Upper lobe of right lung (tissue), 1 donor: Measurements from ENCODE around the gene BRAP. TPM values are rescaled to one million over a fixed set of nuclear protein-coding genes. Genes with fewer than 3 reads are reported as not detected.
"Not testable (repeated sequence)": the region's sequence is repeated elsewhere in the genome, so short reads cannot be mapped to it uniquely, and the experiment has no call there.

Source experiments
- ATAC-seq: fragments of 200-7000 bp; cut with Tn5 transposase; one replicate; pipeline ENCODE4 v1.9.1; 2020; ENCODE audit warnings: mild to moderate bottlenecking, moderate library complexity
- DNase-seq: peaks from one replicate; pipeline ENCODE4 v3.0.0-alpha.2; 2020
- H3K27ac ChIP-seq: fragments of 200-600 bp; one replicate; pipeline ENCODE4 v1.8.0; 2022
- H3K27me3 ChIP-seq: fragments of 200-600 bp; one replicate; pipeline ENCODE4 v1.8.0; 2022; ENCODE audit warnings: mild to moderate bottlenecking
- H3K36me3 ChIP-seq: fragments of 200-600 bp; one replicate; pipeline ENCODE4 v1.8.0; 2022
- H3K4me1 ChIP-seq: fragments of 200-600 bp; one replicate; pipeline ENCODE4 v1.8.0; 2022
- H3K4me3 ChIP-seq: fragments of 200-600 bp; one replicate; pipeline ENCODE4 v1.8.0; 2022; ENCODE audit warnings: mild to moderate bottlenecking
- H3K9me3 ChIP-seq: fragments of 200-600 bp; one replicate; pipeline ENCODE4 v1.8.0; 2022
- intact Hi-C: fragments of 100-400 bp; cut with DNase I; formaldehyde crosslinking; loops from one replicate; pipeline ENCODE4 v1.11.0; 2022
- long read RNA-seq: library from polyadenylated mRNA; unstranded; transcript quantifications from one replicate; pipeline ENCODE4 v2.0.0, GENCODE V29; 2021
- total RNA-seq: library from RNA; stranded (reverse); fragmentation: NEBNext Ultra II Directional; extraction: Animal tissue kit (Norgen Biotek cat#: 25700); gene quantifications from one replicate; pipeline ENCODE4 v1.2.1, GENCODE V29; 2021
- TF ChIP-seq, protein P1 (sequence below): fragments of 200-600 bp; IDR thresholded peaks from one replicate; pipeline ENCODE4 v1.8.0; 2022; ENCODE audit warnings: antibody characterized with exemption
- donor health status: DM: no; HTN: yes; CAD: no; lungs with severe emphysema.

The BRAP gene, protein sequence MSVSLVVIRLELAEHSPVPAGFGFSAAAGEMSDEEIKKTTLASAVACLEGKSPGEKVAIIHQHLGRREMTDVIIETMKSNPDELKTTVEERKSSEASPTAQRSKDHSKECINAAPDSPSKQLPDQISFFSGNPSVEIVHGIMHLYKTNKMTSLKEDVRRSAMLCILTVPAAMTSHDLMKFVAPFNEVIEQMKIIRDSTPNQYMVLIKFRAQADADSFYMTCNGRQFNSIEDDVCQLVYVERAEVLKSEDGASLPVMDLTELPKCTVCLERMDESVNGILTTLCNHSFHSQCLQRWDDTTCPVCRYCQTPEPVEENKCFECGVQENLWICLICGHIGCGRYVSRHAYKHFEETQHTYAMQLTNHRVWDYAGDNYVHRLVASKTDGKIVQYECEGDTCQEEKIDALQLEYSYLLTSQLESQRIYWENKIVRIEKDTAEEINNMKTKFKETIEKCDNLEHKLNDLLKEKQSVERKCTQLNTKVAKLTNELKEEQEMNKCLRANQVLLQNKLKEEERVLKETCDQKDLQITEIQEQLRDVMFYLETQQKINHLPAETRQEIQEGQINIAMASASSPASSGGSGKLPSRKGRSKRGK
- 17.8 TPM for total RNA-seq
- long read RNA-seq, full-length matches to known transcripts: 29 of 40 reads
- long read RNA-seq, partial matches to known transcripts: 2 of 40 reads
- long read RNA-seq, other reads (novel, unspliced or antisense): 9 of 40 reads

DNA sequence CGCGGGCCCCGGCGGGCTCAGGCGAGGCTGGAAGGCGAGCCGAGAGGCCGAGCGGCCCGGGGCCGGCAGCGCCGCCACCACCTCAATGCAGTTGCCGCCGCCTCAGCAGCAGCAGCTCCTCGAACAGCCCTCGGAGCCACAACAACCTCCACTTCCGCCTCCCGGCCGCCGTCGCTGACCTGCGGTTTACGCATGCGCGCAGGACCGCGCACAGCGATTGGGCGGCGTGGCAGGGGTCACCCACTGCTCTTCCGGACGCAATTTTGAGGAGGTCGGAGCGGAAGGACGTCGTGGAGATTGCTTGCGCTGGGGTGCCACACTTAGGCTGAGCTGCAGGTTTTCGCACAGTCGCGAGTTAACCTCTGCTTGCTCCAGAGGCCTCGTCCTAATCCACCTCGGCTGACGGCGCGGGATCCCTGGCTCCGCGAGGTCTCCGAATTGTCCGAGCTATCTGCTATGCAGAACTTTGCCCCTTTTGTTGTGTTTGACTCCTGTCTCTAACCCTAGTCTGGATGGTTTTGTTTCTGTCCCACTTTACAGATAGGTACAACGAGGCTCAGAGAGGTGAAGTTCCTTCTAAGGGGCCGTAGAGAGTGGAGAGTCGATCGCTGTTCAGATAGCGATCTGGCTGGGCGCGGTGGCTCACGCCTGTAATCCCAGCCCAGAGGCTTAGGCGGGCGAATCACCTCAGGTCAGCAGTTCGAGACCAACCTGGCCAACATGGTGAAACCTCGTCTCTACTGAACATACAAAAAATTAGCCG, at the start of gene BRAP, which contains the start of gene ACAD10:
BRAP (minus strand) TSS at position 146 of the 763 bp plus-strand sequence. CDS start 164 bp downstream, outside the sequence.
ACAD10 (plus strand) TSS at position 243 of the 763 bp plus-strand sequence. CDS start 6,657 bp downstream, outside the sequence.
- Histone ChIP-seq H3K4me3 (peak within 1 kb of the TSS; percentile 91), H3K4me1 (peaks cover 25% of the 10 kb centered on the region), H3K27ac (peak within 1 kb of the TSS; percentile 86), H3K27me3 (no peaks in the 10 kb centered on the region), H3K9me3 (no peaks in the 10 kb centered on the region), H3K36me3 (peaks cover 22% of the 10 kb centered on the region)
- peak; percentile 98 for ATAC-seq
- TF ChIP-seq, protein P1, sequence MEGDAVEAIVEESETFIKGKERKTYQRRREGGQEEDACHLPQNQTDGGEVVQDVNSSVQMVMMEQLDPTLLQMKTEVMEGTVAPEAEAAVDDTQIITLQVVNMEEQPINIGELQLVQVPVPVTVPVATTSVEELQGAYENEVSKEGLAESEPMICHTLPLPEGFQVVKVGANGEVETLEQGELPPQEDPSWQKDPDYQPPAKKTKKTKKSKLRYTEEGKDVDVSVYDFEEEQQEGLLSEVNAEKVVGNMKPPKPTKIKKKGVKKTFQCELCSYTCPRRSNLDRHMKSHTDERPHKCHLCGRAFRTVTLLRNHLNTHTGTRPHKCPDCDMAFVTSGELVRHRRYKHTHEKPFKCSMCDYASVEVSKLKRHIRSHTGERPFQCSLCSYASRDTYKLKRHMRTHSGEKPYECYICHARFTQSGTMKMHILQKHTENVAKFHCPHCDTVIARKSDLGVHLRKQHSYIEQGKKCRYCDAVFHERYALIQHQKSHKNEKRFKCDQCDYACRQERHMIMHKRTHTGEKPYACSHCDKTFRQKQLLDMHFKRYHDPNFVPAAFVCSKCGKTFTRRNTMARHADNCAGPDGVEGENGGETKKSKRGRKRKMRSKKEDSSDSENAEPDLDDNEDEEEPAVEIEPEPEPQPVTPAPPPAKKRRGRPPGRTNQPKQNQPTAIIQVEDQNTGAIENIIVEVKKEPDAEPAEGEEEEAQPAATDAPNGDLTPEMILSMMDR: no peak
- peak; percentile 97 for DNase-seq
- intact Hi-C loops: no loop called here

DNA sequence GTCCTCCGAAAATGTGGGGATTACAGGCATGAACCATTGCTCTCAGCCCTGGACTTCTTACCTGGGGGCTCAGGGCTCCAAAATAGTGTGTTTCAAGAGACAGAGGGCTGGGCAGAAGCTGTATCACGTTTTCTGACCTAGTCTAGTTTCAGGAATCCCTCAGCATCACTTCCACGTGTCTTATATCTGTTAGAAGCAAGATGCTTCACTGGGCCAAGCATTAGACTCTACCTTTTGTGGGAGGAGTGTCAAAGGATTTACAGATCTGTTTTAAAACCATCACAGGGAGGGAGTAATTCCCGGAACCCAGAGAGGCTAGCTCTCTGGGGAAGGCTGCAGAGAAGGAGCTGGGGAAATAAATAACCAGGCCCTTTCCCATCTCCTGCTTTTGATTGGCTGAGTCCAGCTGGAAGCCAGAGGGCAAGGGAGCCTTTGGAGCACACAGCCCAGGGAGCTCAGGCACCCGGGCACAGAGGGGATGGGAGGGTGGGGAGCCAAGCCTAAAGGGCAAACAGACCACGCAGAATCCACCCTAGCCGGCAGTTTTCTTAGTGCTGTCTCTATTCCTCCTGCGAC, 47.7 kb upstream of the BRAP start:
- no peak for DNase-seq
- TF ChIP-seq, protein P1: no peak
- Histone ChIP-seq H3K27me3 (no peaks in the 10 kb centered on the region), H3K9me3 (no peaks in the 10 kb centered on the region), H3K4me1 (no peaks in the 10 kb centered on the region), H3K36me3 (peaks cover 69% of the 10 kb centered on the region), H3K4me3 (no peak overlapping the region), H3K27ac (no peak overlapping the region)
- intact Hi-C loops: no loop called here
- ATAC-seq: no peak

DNA sequence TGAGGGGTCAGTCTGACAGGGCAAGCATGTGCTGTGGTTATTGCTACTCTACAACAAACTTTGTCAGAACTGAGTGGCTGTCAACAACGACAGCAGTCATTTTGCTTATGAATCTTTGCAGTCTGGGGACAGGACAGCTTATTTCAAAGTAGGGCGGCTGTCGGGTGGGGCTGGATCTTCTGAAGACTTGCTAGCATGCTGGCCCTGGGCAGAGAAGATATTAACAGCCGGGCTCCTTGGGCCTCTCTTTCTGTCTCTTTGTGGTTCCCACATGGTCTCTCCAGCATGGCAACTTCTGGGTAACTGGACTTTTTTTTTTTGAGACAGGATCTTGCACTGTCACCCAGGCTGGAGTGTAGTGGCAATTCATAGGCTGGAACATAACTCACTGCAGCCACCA, 47.0 kb upstream of the BRAP start:
- no peak overlapping the region for H3K27ac ChIP-seq
- intact Hi-C loops: no loop called here
- TF ChIP-seq, protein P1: no peak
- H3K9me3 ChIP-seq: no peaks in the 10 kb centered on the region
- ATAC-seq (no peak), DNase-seq (no peak)
- no peak overlapping the region for H3K4me3 ChIP-seq
- H3K27me3 ChIP-seq: no peaks in the 10 kb centered on the region
- peaks cover 62% of the 10 kb centered on the region for H3K36me3 ChIP-seq
- no peaks in the 10 kb centered on the region for H3K4me1 ChIP-seq

DNA sequence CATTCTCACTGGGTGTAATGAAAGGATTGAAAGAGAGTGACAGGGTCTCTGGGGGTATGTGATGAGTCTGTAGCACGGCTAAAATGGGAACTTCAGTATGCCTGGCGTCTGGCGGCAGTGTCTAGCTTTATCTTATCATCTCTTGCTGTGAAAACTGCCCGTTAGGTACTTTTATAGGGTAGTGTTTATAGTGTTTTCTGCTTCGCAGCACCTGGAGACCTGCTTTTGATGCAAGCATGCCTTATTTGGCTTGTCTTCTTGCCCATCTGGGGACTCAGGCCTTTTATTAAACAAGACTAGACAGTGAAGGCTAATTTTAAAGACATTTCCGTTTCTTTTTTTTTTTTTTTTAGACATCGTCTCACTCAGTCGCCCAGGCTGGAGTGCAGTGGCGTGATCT, 44.7 kb upstream of the BRAP start:
- TF ChIP-seq, protein P1: no peak
- Histone ChIP-seq H3K27me3 (no peaks in the 10 kb centered on the region), H3K9me3 (no peaks in the 10 kb centered on the region), H3K4me3 (no peak overlapping the region), H3K4me1 (no peaks in the 10 kb centered on the region), H3K36me3 (peaks cover 46% of the 10 kb centered on the region), H3K27ac (no peak overlapping the region)
- intact Hi-C loops: no loop called here
- ATAC-seq: no peak
- DNase-seq: no peak

DNA sequence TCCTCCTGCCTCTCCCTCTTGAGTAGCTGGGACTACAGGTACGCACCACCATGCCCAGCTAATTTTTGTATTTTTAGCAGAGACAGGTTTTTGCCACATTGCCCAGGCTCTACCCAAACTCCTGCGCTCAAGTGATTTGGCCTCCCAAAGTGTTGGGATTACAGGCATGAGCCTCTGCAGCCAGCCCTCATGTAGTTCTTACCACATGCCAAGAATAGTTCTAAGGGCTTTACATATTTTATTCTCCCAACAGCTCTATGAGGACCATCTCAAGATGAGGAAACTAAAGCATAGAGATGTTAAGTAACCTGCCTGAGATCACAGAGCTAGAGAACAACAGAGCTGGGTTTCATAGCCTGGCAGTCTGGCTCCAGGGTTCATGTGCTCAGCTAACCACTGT, 43.0 kb upstream of the BRAP start:
- Histone ChIP-seq H3K27me3 (no peaks in the 10 kb centered on the region), H3K9me3 (no peaks in the 10 kb centered on the region), H3K27ac (no peak overlapping the region), H3K36me3 (peaks cover 44% of the 10 kb centered on the region), H3K4me3 (no peak overlapping the region), H3K4me1 (no peaks in the 10 kb centered on the region)
- intact Hi-C loops: no loop called here
- no peak for DNase-seq
- ATAC-seq: peak; percentile 82
- TF ChIP-seq, protein P1: no peak

DNA sequence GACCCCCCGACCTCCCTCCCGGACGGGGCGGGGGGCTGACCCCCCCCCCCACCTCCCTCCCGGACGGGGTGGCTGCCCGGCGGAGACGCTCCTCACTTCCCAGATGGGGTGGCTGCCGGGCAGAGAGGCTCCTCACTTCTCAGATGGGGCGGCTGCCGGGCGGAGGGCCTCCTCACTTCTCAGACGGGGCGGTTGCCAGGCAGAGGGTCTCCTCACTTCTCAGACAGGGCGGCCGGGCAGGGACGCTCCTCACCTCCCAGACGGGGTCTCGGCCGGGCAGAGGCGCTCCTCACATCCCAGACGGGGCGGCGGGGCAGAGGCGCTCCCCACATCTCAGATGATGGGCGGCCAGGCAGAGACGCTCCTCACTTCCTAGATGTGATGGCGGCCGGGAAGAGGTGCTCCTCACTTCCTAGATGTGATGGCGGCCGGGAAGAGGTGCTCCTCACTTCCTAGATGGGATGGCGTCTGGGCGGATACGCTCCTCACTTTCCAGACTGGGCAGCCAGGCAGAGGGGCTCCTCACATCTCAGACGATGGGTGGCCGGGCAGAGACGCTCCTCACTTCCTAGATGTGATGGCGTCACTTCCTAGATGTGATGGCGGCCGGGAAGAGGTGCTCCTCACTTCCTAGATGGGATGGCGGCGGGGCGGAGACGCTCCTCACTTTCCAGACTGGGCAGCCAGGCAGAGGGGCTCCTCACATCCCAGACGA, 38.0 kb upstream of the BRAP start:
- H3K4me1 ChIP-seq, DNase-seq, H3K4me3 ChIP-seq, ATAC-seq, H3K27ac ChIP-seq, H3K27me3 ChIP-seq, H3K9me3 ChIP-seq, intact Hi-C loops: not testable (repeated sequence)
- peaks cover 42% of the 10 kb centered on the region for H3K36me3 ChIP-seq
